Purkinje cell (primary cell): ENCODE results near the gene STARD6. TPM values are rescaled to one million over a fixed set of nuclear protein-coding genes. Genes with fewer than 3 reads are reported as not detected.

Source experiments
- polyA plus RNA-seq: library from polyadenylated mRNA; unstranded; fragments of >200 nt; fragmentation: Nextera tagmentation; gene quantifications from 2 replicates; pipeline ENCODE4 v1.2.1, GENCODE V29; 2014

Gene STARD6, protein sequence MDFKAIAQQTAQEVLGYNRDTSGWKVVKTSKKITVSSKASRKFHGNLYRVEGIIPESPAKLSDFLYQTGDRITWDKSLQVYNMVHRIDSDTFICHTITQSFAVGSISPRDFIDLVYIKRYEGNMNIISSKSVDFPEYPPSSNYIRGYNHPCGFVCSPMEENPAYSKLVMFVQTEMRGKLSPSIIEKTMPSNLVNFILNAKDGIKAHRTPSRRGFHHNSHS
- not detected in 2 replicates for polyA plus RNA-seq

DNA sequence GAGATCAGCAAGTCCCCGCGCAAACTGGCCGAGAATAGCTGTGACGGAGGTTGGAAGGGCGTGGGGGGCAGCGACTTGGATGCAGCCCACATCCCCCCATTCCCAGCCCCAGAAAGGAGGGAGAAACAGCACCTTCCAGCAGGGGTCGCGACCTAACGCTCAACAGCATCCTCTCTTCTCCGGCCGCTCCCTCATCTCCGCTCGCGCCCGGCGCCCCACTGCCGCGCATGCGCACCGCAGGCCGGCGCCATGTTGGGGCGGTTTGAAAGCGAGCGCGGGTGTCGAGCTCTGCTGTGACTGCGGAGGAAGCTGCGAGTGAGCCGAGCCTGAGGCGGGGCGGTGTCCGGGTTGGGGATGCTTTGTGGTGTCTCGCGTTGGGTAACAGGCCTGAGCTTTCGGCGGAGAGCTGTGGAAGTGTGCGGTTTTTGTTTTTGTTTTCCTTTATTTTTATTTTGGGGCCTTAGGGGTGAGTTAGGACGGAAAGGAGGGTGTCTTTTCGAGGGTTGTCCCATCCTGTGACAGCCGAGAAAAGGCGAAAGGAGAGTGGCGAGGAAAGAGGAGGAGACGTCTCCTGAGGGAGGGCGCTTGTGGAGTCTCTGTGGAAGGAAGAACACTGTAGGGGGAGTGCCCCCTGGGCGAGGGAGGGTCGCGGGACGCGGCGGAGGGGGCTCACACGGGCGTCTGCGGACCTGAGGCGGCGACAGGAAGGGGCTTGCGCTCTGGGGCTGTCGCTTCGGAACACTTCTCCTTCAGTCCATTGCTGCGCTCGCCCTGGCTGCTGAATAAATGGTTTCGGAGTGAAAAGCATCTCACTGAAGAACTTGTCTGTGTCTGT lies at the start of gene STARD6, which contains the start of gene C18orf54:
STARD6 (minus strand) TSS at position 199 of the 835 bp plus-strand sequence. CDS start 3,285 bp downstream, outside the sequence.
C18orf54 (plus strand) TSS at position 247 of the 835 bp plus-strand sequence. CDS start 2,667 bp downstream, outside the sequence.

Other genes starting within 250 kb of the STARD6 start
- 13.4 and 22.4 TPM in 2 replicates for gene MBD2, start 133.2 kb downstream of the STARD6 start, polyA plus RNA-seq
- 8.7 and 12.5 TPM in 2 replicates for gene POLI, start 88.3 kb downstream of the STARD6 start, polyA plus RNA-seq
- gene C18orf54, start within 50 bp of the STARD6 start, polyA plus RNA-seq = 1.4 and 2.3 TPM in 2 replicates
- not detected in 2 replicates for gene DYNAP, start 233.4 kb upstream of the STARD6 start, polyA plus RNA-seq